K562 (cell line): Measurements from ENCODE around the gene IGF2BP1. TPM values are rescaled to one million over a fixed set of nuclear protein-coding genes. Genes with fewer than 3 reads are reported as not detected.

Source experiments
- BRCA1 ChIP-seq, 2 experiments: fragments of 450-650 bp in 1 of 2; sonication (generic) in 1 of 2; formaldehyde crosslinking in 1 of 2; IDR thresholded peaks; 2 replicates each; pipeline versions ENCODE4 v1.5.0 to v1.6.1; 2017 to 2020; ENCODE audit warnings: mild to moderate bottlenecking in 1 of 2, missing genetic modification reagents in 1 of 2
- BRD4 ChIP-seq: fragments of 200-600 bp; sonication (generic); IDR thresholded peaks from 2 replicates; pipeline ENCODE4 v1.6.1; 2017; ENCODE audit warnings: inconsistent platforms
- DNMT1 ChIP-seq: fragments of 450-650 bp; IDR thresholded peaks from 2 replicates; pipeline ENCODE4 v1.6.1; 2016; ENCODE audit warnings: antibody characterized with exemption, mild to moderate bottlenecking
- ELF4 ChIP-seq: fragments of 450-650 bp; formaldehyde crosslinking; IDR thresholded peaks from 2 replicates; pipeline ENCODE4 v1.4.0; 2022; ENCODE audit warnings: missing genetic modification characterization
- HDAC8 ChIP-seq: fragments of 450-650 bp; IDR thresholded peaks from 2 replicates; pipeline ENCODE4 v1.6.1; 2016; ENCODE audit warnings: mild to moderate bottlenecking, missing genetic modification characterization, moderate library complexity, missing compliant biosample characterization
- MBD2 ChIP-seq: sonication (generic); IDR thresholded peaks from 2 replicates; pipeline ENCODE4 v1.6.1; 2016; ENCODE audit warnings: low read depth, borderline replicate concordance
- NFE2L1 ChIP-seq: fragments of 450-650 bp; IDR thresholded peaks from 2 replicates; pipeline ENCODE4 v1.6.1; 2016; ENCODE audit warnings: missing genetic modification characterization, low read depth, mild to moderate bottlenecking, missing compliant biosample characterization, moderate library complexity, borderline replicate concordance
- PTTG1 ChIP-seq: fragments of 450-650 bp; IDR thresholded peaks from 2 replicates; pipeline ENCODE4 v1.6.1; 2016; ENCODE audit warnings: low read depth, mild to moderate bottlenecking, missing genetic modification characterization, missing compliant biosample characterization
- USF2 ChIP-seq: sonication (generic); formaldehyde crosslinking; IDR thresholded peaks from 2 replicates; pipeline ENCODE4 v1.5.0; 2020; ENCODE audit warnings: missing genetic modification reagents
- ZFP1 ChIP-seq: fragments of 450-650 bp; formaldehyde crosslinking; IDR thresholded peaks from 2 replicates; pipeline ENCODE4 v1.4.0; 2020; ENCODE audit warnings: mild to moderate bottlenecking, mixed read lengths
- ZNF445 ChIP-seq: fragments of 250-450 bp; sonication (Bioruptor Pico); IDR thresholded peaks from 2 replicates; pipeline ENCODE4 v1.4.0; 2020; ENCODE audit warnings: low read depth, mild to moderate bottlenecking, moderate library complexity
- ZNF699 ChIP-seq: fragments of 250-450 bp; sonication (Bioruptor Pico); IDR thresholded peaks from 2 replicates; pipeline ENCODE4 v1.8.0; 2021; ENCODE audit warnings: mild to moderate bottlenecking, moderate library complexity; ENCODE audit not compliant: insufficient replicate concordance
- polyA plus RNA-seq, 8 experiments: library from polyadenylated mRNA; depleted of rRNA in 4 of 8; stranded (reverse) in 5 of 8; unstranded in 3 of 8; fragments of >200 nt; fragmentation: Nextera tagmentation in 2 of 8; fragmentation: Illumina TruSeq in 1 of 8; extraction: Ambion mirVana in 2 of 8; extraction: Trizol in 1 of 8; gene quantifications; 2 replicates each; pipeline versions ENCODE4 v1.2.1 to v1.2.3, GENCODE V29; 2011 to 2014; ENCODE audit warnings: inconsistent platforms in 1 of 8, missing spikeins in 1 of 8
- total RNA-seq, 7 experiments: library from RNA; depleted of rRNA in 6 of 7; stranded (reverse); fragments of >200 nt in 6 of 7; fragmentation: Illumina TruSeq in 2 of 7; extraction: Trizol in 2 of 7; gene quantifications; 2 replicates each; pipeline versions ENCODE4 v1.2.1 to v1.2.3, GENCODE V29; 2011 to 2021; ENCODE audit warnings: low replicate concordance in 1 of 7
- TF ChIP-seq, protein P1 (sequence below), 2 experiments: fragments of 450-650 bp in 1 of 2; sonication (generic) in 1 of 2; formaldehyde crosslinking in 1 of 2; IDR thresholded peaks; 2 replicates each; pipeline versions ENCODE4 v1.7.1 to v1.9.0; 2016 to 2022; ENCODE audit warnings: inconsistent platforms in 1 of 2, mild to moderate bottlenecking in 1 of 2, missing genetic modification reagents in 1 of 2
- TF ChIP-seq, protein P2 (sequence below): fragments of 450-650 bp; IDR thresholded peaks from one replicate; pipeline ENCODE4 v1.6.1; 2018; ENCODE audit warnings: mild to moderate bottlenecking, moderate library complexity; ENCODE audit not compliant: partially characterized antibody

The IGF2BP1 gene
- total and polyA plus RNA-seq, 9 of the 15 experiments (the other 6 are each of a cell fraction or from before 2014, with no cell fraction given) = 13.0 to 318 (median 53.6) TPM

DNA sequence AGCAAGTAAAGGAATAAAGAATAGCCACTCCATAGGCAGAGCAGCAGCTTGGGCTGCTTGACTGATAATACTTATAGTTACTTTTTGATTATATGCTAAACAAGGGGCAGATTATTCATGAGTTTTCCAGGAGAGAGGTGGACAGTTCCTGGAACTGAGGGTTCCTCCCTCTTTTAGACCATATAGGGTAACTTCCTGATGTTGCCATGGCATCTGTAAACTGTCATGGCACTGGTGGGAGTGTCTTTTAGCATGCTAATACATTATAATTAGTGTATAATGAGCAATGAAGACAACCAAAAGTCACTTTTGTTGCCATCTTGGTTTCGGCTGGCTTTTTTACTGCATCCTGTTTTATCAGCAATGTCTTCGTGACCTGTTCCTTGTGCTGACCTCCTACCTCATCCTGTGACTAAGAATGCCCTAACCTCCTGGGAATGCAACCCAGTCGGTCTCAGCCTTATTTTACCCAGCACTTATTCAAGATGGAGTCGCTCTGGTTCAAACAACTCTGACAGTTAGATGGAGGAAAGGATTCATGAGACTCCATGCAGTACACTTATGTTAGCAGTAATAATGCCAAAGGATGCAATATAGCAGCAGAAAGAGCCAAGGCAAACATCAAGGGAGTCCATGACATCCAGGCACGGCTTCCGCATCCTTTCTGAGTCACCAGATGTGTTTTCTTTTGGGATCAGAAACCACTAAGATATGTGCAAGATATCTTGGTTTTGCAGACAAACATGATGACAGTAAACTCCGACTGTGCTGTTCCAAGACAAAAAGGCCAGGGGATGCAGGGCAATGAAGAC, 79.6 kb downstream of the IGF2BP1 start (continued):
- TF ChIP-seq, protein P1, sequence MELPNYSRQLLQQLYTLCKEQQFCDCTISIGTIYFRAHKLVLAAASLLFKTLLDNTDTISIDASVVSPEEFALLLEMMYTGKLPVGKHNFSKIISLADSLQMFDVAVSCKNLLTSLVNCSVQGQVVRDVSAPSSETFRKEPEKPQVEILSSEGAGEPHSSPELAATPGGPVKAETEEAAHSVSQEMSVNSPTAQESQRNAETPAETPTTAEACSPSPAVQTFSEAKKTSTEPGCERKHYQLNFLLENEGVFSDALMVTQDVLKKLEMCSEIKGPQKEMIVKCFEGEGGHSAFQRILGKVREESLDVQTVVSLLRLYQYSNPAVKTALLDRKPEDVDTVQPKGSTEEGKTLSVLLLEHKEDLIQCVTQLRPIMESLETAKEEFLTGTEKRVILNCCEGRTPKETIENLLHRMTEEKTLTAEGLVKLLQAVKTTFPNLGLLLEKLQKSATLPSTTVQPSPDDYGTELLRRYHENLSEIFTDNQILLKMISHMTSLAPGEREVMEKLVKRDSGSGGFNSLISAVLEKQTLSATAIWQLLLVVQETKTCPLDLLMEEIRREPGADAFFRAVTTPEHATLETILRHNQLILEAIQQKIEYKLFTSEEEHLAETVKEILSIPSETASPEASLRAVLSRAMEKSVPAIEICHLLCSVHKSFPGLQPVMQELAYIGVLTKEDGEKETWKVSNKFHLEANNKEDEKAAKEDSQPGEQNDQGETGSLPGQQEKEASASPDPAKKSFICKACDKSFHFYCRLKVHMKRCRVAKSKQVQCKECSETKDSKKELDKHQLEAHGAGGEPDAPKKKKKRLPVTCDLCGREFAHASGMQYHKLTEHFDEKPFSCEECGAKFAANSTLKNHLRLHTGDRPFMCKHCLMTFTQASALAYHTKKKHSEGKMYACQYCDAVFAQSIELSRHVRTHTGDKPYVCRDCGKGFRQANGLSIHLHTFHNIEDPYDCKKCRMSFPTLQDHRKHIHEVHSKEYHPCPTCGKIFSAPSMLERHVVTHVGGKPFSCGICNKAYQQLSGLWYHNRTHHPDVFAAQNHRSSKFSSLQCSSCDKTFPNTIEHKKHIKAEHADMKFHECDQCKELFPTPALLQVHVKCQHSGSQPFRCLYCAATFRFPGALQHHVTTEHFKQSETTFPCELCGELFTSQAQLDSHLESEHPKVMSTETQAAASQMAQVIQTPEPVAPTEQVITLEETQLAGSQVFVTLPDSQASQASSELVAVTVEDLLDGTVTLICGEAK (IDR thresholded peaks at IDR 0.05) = no peak
- TF ChIP-seq, protein P1 (CRISPR knock-in tag; IDR thresholded peaks at IDR 0.05) = no peak
- peak; percentile 70; the same call in 1 of the 2 replicates for TF ChIP-seq ZFP1 (CRISPR knock-in tag)
- peak; percentile 49; the same call in 1 of the 2 replicates for TF ChIP-seq ZNF445 (CRISPR knock-in tag)
- peak; percentile 94 for TF ChIP-seq HDAC8 (tag)
- TF ChIP-seq BRCA1 (IDR thresholded peaks at IDR 0.05) = no peak
- no peak for TF ChIP-seq BRCA1 (CRISPR knock-in tag; IDR thresholded peaks at IDR 0.05)
- peak; percentile 89 for TF ChIP-seq ELF4
- no peak for TF ChIP-seq BRD4
- 0 out of 2 replicates have a peak, but pooled peaks have one; percentile 30 for TF ChIP-seq NFE2L1 (tag)
- TF ChIP-seq PTTG1 = peak; percentile 93
- no peak for TF ChIP-seq MBD2
- TF ChIP-seq DNMT1 = no peak
- TF ChIP-seq, protein P2, sequence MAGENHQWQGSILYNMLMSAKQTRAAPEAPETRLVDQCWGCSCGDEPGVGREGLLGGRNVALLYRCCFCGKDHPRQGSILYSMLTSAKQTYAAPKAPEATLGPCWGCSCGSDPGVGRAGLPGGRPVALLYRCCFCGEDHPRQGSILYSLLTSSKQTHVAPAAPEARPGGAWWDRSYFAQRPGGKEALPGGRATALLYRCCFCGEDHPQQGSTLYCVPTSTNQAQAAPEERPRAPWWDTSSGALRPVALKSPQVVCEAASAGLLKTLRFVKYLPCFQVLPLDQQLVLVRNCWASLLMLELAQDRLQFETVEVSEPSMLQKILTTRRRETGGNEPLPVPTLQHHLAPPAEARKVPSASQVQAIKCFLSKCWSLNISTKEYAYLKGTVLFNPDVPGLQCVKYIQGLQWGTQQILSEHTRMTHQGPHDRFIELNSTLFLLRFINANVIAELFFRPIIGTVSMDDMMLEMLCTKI = no peak
- no peak for TF ChIP-seq ZNF699 (CRISPR knock-in tag)
- TF ChIP-seq USF2 (CRISPR knock-in tag) = no peak
